ENCODE data around the gene MED7. TPM values are rescaled to one million over a fixed set of nuclear protein-coding genes. Genes with fewer than 3 reads are reported as not detected.

MED7 gene
- total RNA-seq, 1 experiment from 2014 or later = 8.7 TPM

- CTCF ChIA-PET = no interaction called here
- intact Hi-C loops (cut with micrococcal nuclease; ENCODE audit: unreplicated experiment) = no loop called here
These were observed 29.7 kb upstream of the MED7 start for GRCh38 chr5:157172403-157172802.

GRCh38 chr5:157168286-157168685 lies 25.6 kb upstream of the MED7 start:
- no peak overlapping the region for H3K27ac ChIP-seq (ENCODE audit: low read depth, low read length, poor library complexity, severe bottlenecking)
- DNase-seq (ENCODE audit: low spot score) = no peak
- POLR2A ChIA-PET (ENCODE audit: low non-redundant PET) = no interaction called here
- H3K9me3 ChIP-seq (ENCODE audit: low read depth, low read length, poor library complexity, severe bottlenecking) = no peaks in the 10 kb centered on the region
- TF ChIP-seq CTCF (conservative IDR thresholded peaks at IDR 0.05; ENCODE audit: low read depth, low read length) = no peak
- no peak for TF ChIP-seq EZH2 (IDR thresholded peaks at IDR 0.05; ENCODE audit: borderline replicate concordance, low read depth, low read length, poor library complexity, severe bottlenecking)
- CTCF ChIA-PET = no interaction called here
- intact Hi-C loops (cut with micrococcal nuclease; ENCODE audit: unreplicated experiment) = no loop called here
- no peaks in the 10 kb centered on the region for H3K4me1 ChIP-seq (ENCODE audit: insufficient read depth, low read length, poor library complexity, severe bottlenecking)
- no peak overlapping the region for H3K4me3 ChIP-seq (ENCODE audit: low read depth, low read length, poor library complexity, severe bottlenecking)
- no peaks in the 10 kb centered on the region for H3K36me3 ChIP-seq (ENCODE audit: insufficient read depth, low read length, poor library complexity, severe bottlenecking)
- BruUV-seq (replicated peaks) = no TSS peak
- H3K27me3 ChIP-seq (replicated peaks; ENCODE audit: insufficient read depth, low read depth, low read length, poor library complexity) = peaks cover 7% of the 10 kb centered on the region

More at GRCh38 chr5:157172403-157172802, 29.7 kb upstream of the MED7 start:
- no peaks in the 10 kb centered on the region for H3K36me3 ChIP-seq (ENCODE audit: insufficient read depth, low read length, poor library complexity, severe bottlenecking)
- no peak for DNase-seq (ENCODE audit: low spot score)
- H3K4me3 ChIP-seq (ENCODE audit: low read depth, low read length, poor library complexity, severe bottlenecking) = no peak overlapping the region
- TF ChIP-seq CTCF (conservative IDR thresholded peaks at IDR 0.05; ENCODE audit: low read depth, low read length) (no peak), EZH2 (IDR thresholded peaks at IDR 0.05; ENCODE audit: borderline replicate concordance, low read depth, low read length, poor library complexity, severe bottlenecking) (no peak)
- no peaks in the 10 kb centered on the region for H3K9me3 ChIP-seq (ENCODE audit: low read depth, low read length, poor library complexity, severe bottlenecking)
- BruUV-seq (replicated peaks) = no TSS peak
- POLR2A ChIA-PET (ENCODE audit: low non-redundant PET) = no interaction called here
- no peaks in the 10 kb centered on the region for H3K4me1 ChIP-seq (ENCODE audit: insufficient read depth, low read length, poor library complexity, severe bottlenecking)
- H3K27ac ChIP-seq (ENCODE audit: low read depth, low read length, poor library complexity, severe bottlenecking) = no peak overlapping the region
- H3K27me3 ChIP-seq (replicated peaks; ENCODE audit: insufficient read depth, low read depth, low read length, poor library complexity) = peaks cover 2% of the 10 kb centered on the region

- no peak overlapping the region for H3K4me3 ChIP-seq (ENCODE audit: low read depth, low read length, poor library complexity, severe bottlenecking)
- H3K9me3 ChIP-seq (ENCODE audit: low read depth, low read length, poor library complexity, severe bottlenecking) = no peaks in the 10 kb centered on the region
- no peak overlapping the region for H3K27ac ChIP-seq (ENCODE audit: low read depth, low read length, poor library complexity, severe bottlenecking)
- no peak for TF ChIP-seq CTCF (conservative IDR thresholded peaks at IDR 0.05; ENCODE audit: low read depth, low read length)
- TF ChIP-seq EZH2 (IDR thresholded peaks at IDR 0.05; ENCODE audit: borderline replicate concordance, low read depth, low read length, poor library complexity, severe bottlenecking) = no peak
- no peaks in the 10 kb centered on the region for H3K36me3 ChIP-seq (ENCODE audit: insufficient read depth, low read length, poor library complexity, severe bottlenecking)
- no peaks in the 10 kb centered on the region for H3K4me1 ChIP-seq (ENCODE audit: insufficient read depth, low read length, poor library complexity, severe bottlenecking)
- no TSS peak for BruUV-seq (replicated peaks)
- POLR2A ChIA-PET (ENCODE audit: low non-redundant PET) = no interaction called here
- CTCF ChIA-PET = no interaction called here
- intact Hi-C loops (cut with micrococcal nuclease; ENCODE audit: unreplicated experiment) = no loop called here
- H3K27me3 ChIP-seq (replicated peaks; ENCODE audit: insufficient read depth, low read depth, low read length, poor library complexity) = peaks cover 7% of the 10 kb centered on the region
- no peak for DNase-seq (ENCODE audit: low spot score)
These were observed 24.6 kb upstream of the MED7 start for GRCh38 chr5:157167214-157167621.

Data from A673 (cell line).